Ishikawa (cell line): ENCODE measurements around the gene FSD2.

ENCODE experiments used
- EGR1 ChIP-seq: IDR thresholded peaks from 2 replicates; pipeline ENCODE4 v1.6.1; 2012
- EP300 ChIP-seq: IDR thresholded peaks from 2 replicates; pipeline ENCODE4 v1.6.1; 2012; ENCODE audit warnings: borderline replicate concordance
- FOXM1 ChIP-seq: IDR thresholded peaks from 2 replicates; pipeline ENCODE4 v1.6.1; 2012; ENCODE audit warnings: low read depth, borderline replicate concordance
- MAX ChIP-seq: IDR thresholded peaks from 2 replicates; pipeline ENCODE4 v1.6.1; 2012
- NFIC ChIP-seq: IDR thresholded peaks from 2 replicates; pipeline ENCODE4 v1.6.1; 2012
- REST ChIP-seq: IDR thresholded peaks from 2 replicates; pipeline ENCODE4 v1.6.1; 2012; ENCODE audit warnings: low read depth, mild to moderate bottlenecking
- TAF1 ChIP-seq: IDR thresholded peaks from 2 replicates; pipeline ENCODE4 v1.6.1; 2012; ENCODE audit warnings: low read depth, mild to moderate bottlenecking
- TEAD4 ChIP-seq: IDR thresholded peaks from 2 replicates; pipeline ENCODE4 v1.6.1; 2012
- YY1 ChIP-seq: IDR thresholded peaks from 2 replicates; pipeline ENCODE4 v1.6.1; 2012; ENCODE audit warnings: low read depth

- TF ChIP-seq MAX (no peak), EGR1 (no peak), TAF1 (no peak), NFIC (no peak), FOXM1 (no peak), EP300 (no peak), REST (no peak), YY1 (no peak), TEAD4 (no peak)
These were observed 95.7 kb downstream of the FSD2 start for GRCh38 chr15:82710208-82710555.
